SW 1271 (cell line): ENCODE measurements around the gene REEP6.
"Not testable (repeated sequence)": the region's sequence is repeated elsewhere in the genome, so short reads cannot be mapped to it uniquely, and the experiment has no call there.

ENCODE experiments used
- DNase-seq, 2 experiments: peaks; one replicate each; lab custom pipeline; 2025; lab: John Stamatoyannopoulos, UW

The REEP6 gene

GRCh38 chr19:1490311-1491113 lies 469 bp upstream of the REEP6 start, which contains the start of gene PCSK4:
TSS of gene PCSK4 (minus strand) at chr19:1490350. CDS start at chr19:1490346, 4 bp downstream.
- DNase-seq, result peak; percentile 89 to 97

DNA sequence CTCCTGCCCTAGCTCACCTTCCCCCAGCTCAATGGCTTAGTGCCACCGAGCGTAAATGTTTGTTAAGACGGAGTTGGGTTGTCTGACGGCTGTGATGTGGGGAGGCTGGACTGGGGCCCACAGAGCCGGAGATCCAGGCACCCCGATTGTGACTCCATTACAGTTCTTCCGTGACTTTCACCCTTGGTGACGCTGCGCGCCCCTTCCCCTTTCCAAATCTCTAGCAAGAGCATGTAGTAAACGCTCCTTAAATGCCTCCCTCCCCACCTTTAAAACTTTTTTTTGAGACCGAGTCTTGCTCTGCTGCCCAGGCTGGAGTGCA lies 829 bp downstream of the REEP6 start:
- no peak for DNase-seq

DNA sequence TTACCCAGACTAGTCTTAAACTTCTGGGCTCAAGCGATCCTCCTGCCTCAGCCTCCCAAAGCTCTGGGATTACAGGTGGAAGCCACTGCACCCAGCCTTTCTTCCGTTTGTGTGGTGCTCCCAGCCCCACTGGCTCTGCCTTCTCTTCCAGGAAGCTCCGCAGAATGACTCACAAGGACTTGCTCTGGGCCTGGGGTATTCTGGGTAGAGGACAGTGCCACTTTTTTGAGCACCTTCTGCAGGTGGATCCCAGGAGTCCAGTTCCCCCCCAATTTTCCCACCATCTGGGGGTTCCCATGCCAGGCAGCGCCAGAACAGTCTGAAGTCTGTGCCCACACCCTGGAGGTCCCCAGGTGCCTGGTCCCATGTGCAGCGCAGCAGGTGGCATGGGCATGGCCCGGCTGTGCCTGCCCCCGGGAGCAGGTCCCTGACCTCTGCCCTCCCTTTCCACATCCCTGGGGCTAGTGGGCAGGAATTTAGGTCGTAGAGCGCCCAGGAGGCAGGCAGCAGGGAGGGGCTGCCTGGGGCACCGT lies 1.6 kb downstream of the REEP6 start:
- DNase-seq, result no peak

DNA sequence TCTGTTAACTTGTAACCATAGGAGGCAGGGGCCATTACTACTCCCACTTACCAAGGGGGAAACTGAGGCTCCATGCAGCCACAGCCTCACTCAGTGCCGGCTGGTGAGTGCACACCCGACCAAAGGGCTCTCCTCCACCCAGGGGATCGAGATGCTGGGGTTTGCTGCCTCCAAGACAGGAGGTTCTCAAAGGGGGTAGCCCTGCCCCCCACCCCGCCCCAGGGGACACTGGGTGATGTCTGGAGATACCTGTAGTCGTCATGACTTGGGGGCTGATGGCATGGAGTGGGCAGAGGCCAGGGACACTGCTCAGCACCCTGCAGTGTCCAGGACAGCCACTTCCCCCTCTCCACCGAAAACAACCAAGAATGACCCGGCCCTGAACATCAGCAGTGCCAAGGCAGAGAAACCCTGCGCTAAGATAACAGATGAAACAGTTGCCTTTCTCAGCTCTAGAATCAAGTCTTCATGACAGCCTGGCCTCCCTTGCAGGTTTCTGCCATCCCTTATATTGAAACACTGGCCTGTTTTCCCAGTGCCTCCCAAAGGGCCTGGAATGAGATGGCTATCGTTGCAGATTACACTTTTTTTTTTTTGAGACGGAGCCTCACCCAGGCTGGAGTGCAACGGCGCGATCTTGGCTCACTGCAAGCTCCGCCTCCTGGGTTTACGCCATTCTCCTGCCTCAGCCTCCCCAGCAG lies 3.3 kb downstream of the REEP6 start:
- DNase-seq, result no peak

DNA sequence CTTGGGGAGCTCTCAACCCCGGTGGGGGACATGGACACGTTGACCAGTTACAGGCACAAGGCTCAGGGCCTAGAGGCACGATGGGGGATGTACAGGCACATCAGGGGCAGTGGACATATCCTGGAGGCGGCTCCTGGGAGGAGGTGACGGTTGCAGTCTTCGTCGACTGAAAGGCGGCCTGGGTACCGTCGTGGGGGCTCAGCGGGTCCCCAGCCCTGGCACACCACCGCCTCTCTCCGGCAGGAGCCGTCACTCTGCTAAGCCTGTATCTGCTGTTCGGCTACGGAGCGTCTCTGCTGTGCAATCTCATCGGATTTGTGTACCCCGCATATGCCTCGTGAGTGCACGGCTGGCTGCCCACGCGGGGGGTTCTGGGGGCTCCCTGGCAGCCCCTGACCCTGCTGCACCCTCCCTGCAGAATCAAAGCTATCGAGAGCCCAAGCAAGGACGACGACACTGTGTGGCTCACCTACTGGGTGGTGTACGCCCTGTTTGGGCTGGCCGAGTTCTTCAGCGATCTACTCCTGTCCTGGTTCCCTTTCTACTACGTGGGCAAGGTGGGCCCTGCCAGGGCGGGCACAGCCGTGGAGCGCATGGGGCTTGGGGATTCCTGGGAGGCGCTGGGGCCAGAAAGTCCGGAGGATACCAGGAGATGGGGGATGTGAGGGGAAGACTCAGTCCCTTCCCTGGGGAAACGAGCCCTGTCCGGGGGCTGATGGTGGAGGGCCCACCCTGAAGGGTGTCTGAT lies 4.2 kb downstream of the REEP6 start:
- no peak for DNase-seq

DNA sequence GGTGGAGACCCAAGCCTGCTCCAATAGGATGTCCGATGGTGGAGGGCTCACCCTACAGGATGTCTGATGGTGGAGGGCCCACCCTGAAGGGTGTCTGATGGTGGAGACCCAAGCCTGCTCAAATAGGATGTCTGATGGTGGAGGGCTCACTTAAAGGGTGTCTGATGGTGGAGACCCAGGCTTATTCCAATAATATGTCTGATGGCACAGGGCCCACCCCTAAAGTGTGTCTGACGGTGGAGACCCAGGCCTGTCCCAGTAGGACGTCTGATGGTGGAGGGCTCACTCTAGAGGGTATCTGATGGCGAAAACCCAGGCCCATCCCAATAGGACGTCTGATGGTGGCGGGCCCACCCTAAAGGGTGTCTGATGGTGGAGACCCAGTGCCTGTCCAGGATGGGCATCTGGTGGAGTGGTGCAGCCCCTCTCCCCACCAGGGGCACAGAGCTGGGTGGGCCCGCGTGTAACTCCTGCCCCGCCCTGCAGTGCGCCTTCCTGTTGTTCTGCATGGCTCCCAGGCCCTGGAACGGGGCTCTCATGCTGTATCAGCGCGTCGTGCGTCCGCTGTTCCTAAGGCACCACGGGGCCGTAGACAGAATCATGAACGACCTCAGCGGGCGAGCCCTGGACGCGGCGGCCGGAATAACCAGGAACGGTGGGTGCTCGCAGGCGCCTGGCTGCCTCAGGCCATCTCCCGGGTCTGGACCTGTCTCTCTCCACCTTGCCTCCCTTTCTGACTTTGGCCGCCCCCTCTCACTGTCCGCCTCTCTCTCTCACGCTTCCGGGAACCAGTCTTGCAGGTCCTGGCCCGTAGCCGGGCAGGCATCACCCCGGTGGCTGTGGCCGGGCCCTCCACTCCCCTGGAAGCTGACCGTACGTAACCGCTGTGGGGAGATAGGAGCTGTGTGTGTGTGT lies 5.1 kb downstream of the REEP6 start:
- DNase-seq, result no peak

DNA sequence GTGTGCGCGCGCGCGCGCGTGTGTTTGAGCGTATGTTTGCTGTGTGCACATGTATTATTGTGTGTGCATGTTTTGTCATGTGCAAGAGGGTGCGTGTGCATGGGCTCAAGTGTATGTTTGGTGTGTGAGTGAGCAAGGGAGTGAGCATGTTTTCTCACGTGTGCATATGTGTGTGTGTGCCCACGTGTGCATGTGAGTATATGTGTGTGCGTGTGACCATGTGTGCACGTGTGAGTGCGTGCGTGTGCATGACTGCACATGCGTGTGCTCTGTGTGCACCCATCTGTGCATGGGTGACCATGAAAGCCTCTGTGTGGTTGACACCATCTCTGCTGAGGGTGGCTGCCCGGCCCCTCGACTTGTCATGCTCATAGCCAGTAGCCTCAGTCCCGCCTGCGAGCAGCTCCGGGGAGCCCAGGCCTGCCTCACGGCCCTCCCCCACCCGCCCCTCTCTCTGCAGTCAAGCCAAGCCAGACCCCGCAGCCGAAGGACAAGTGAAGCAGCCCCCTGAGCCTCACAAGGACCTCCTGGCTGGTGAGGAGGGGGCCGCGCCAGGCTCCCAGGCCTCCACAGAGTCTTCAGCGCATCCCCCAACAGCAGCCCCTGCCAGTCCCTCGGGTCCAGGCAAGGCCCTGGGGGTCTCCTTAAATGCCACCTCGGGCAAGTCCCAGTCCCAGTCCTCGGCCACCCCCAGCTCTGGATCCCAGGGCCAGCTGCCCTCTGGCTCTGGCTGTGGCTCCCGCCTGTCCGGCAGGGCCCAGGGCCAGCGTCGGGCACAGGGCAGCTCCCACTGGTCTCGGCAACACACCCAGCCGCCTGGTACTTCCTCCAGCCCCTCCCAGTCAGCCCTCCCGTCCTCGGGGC lies 6.0 kb downstream of the REEP6 start:
- DNase-seq, result no peak

GRCh38 chr19:1497578-1498235 lies 6.7 kb downstream of the REEP6 start:
- DNase-seq, result no peak

DNA sequence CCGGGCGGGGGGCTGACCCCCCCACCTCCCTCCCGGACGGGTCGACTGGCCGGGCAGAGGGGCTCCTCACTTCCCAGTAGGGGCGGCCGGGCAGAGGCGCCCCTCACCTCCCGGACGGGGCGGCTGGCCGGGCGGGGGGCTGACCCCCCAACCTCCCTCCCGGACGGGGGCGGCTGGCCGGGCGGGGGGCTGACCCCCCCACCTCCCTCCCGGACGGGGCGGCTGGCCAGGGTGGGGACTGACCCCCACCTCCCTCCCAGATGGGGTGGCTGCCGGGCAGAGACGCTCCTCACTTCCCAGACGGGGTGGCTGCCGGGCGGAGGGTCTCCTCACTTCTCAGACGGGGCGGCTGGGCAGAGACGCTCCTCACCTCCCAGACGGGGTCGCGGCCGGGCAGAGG lies 8.2 kb downstream of the REEP6 start:
- not testable (repeated sequence) for DNase-seq

GRCh38 chr19:1501200-1501595 lies 10.2 kb downstream of the REEP6 start:
- no peak for DNase-seq

GRCh38 chr19:1502433-1503088 lies 11.6 kb downstream of the REEP6 start:
- no peak for DNase-seq

DNA sequence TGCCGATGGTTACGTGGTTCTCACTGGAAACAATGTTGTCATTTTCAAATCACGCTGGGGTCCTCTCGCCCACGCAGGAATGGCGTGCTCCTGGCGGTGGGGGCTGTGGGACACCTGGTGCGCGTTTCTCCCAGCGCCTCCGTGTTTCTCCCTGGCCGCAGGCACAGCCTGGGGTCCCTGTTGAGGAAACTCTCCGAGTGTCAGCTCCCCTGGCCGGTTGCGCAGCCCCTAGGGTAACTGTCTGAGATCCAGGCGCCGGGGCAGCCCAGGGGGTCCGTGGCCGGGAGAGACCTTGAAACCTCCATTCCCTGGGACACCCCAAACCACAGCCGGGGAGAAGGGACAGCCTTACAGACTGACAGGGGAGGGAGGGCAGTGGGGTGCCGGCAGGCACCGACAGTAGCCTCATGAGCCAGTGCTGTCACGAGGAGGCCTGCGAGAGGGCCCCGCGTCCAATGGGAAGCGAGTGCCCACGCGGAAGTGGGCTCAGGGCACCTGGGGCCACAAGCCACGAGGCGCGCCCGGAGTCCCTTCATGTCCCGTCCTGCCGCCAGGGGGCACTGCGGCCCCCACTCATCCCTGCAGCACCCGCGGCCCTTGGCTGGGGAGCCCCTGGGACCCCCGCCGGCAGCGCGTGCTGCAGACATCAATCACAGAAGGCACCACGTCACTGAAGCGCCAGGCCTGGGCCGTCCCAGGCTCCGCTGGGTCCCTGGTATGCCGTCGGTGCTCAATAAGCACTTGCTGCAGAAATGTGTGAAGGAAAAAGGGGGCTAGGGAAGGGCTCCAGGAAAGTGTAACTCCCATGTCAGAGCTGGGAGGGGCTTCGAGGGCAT lies 12.3 kb downstream of the REEP6 start:
- no peak for DNase-seq

- DNase-seq, result no peak
These were observed 13.2 kb downstream of the REEP6 start for GRCh38 chr19:1503925-1504773.

DNA sequence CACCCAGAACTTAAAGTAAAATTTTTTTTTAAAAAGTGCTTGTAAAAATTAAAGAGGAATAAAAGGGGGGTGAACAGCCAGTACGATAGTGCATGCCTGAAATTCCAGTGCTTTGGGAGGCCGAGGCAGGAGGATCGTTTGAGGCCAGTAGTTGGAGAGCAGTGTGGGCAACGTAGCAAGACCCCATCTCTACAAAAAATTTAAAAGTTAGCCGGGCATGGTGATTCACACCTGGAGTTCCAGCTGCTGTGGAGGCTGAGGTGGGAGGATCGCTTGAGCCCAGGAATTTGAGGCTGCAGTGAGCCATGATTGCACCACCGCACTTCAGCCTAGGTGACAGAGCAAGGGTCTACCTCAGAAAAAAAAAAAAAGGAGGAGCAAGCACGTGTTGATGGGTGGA lies 14.0 kb downstream of the REEP6 start:
- no peak for DNase-seq

DNA sequence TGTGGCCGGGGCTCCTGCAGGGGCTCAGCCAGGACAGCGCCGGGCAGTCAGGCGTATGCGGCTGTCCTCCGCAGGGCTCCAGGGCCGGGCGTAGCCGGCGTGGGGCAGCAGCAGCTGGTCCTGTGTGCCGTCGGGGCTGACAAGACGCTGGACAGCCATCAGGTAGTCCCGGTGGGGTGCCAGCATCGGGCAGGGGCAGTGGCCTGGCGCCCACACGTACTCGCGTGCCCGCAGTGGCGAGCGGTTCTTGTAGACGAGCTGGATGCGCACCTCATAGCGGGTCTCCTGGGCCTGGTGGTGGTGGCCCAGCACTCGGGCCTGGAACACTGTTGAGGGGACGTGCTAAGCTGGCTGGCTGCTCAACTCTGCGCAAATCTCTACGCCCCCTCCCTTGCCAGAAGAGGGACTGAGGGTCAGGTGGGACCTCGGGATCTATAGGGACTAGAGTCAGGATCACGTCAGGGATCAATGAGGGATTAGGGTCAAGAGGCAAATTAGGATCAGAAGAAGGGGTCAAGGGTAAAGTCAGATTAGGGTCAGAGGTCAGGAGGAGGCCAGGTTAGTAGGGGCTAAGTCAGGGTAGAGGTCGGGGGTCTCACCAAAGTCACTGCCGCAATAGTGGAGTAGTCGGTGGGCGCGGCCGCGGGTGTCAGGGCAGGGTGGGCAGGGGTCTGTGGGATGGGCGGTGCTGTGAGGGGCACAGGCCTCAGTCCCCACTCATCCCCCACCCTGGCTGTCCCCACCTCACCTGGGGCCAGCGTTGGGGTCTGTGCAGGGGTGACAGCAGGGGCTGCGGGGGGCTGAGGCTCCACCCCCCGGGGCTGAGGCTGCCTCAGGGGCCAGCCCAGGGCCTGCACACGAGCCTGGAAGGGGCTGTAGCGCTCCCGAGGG lies 15.3 kb downstream of the REEP6 start:
- no peak for DNase-seq

DNA sequence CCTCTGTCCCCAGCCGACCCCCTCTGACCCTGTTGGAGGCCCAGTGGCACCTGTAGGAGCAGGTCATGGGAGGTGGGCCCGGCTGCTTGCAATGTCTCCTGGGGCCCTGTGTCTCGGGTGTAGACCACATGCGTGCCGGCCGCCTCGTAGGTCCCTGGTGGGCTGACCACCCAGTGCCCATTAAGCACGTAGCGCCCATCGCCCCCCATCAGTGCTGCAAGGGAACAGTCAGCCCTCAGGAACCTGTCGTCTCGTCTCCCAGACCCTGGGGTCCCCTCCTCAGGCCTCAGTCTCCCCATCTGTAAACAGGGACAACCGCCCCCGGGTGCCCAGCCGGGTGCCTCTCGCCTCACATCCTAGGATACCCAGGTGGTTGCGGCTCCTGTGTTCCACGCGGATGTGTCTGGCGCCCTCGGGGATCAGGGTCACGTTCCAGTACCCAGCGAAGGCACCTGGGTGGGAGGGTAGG lies 16.2 kb downstream of the REEP6 start:
- DNase-seq, result no peak
